GM21423 (cell line): ENCODE results near the gene NBDY.

Source experiments
- ATAC-seq: cut with Tn5 transposase; IDR thresholded peaks from one replicate; pipeline ENCODE4 v1.9.1; 2021; ENCODE audit warnings: mild to moderate bottlenecking, moderate library complexity; ENCODE audit not compliant: unreplicated experiment

NBDY gene

GRCh38 chrX:56784666-56785065 is 55.6 kb downstream of the NBDY start:
- no peak for ATAC-seq

GRCh38 chrX:56785442-56785841 is 56.4 kb downstream of the NBDY start:
- ATAC-seq = no peak

DNA sequence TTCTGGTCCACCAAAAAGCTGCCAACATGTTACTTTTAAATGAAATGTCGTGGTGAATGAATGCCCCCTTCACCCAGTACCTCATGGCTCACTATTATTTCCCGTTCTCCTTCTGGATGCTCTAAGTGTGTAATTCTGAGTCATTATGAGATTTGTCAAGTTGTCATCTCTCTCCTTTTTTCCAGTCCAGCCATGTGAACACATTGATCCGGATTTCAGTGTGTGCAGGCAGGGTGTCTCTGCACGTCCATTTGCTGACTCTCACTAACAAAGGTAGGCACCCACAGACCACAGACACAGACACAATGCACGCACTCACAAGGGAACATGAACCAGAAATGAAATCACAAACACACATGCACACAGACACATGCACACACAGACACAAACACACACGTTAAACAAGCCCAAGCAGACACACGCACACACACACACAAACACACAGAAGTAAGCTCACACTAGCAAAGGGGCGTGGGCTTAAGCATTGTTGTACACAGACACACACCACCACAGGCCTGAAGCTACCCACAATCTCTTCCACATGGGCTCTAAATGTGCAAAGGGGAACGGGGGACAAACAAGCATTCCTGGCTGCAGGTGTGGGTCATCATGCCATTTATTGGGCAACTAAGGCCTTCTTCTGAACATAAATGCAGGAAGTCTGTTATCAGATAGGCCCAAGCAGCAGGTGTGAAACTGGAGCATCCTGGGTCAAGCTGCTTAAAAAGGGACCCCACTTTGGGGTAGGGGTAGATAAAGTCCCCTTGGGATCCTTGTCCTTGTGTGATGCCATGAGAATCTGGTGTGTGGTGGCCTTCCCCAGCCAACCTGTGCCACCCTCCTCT is 58.1 kb downstream of the NBDY start:
- no peak for ATAC-seq

GRCh38 chrX:56787734-56788152 is 58.7 kb downstream of the NBDY start:
- no peak for ATAC-seq

- no peak for ATAC-seq
Measured at GRCh38 chrX:56788229-56788628, 59.2 kb downstream of the NBDY start.

- no peak for ATAC-seq
Measured at GRCh38 chrX:56788717-56789122, 59.7 kb downstream of the NBDY start.

GRCh38 chrX:56789518-56790070 is 60.6 kb downstream of the NBDY start:
- no peak for ATAC-seq

- ATAC-seq = no peak
Measured at GRCh38 chrX:56790778-56791177, 61.7 kb downstream of the NBDY start.

GRCh38 chrX:56791456-56791855 is 62.4 kb downstream of the NBDY start:
- ATAC-seq = no peak

GRCh38 chrX:56792270-56793111 is 63.4 kb downstream of the NBDY start:
- ATAC-seq = no peak

GRCh38 chrX:56793112-56793430 is 64.0 kb downstream of the NBDY start:
- no peak for ATAC-seq

DNA sequence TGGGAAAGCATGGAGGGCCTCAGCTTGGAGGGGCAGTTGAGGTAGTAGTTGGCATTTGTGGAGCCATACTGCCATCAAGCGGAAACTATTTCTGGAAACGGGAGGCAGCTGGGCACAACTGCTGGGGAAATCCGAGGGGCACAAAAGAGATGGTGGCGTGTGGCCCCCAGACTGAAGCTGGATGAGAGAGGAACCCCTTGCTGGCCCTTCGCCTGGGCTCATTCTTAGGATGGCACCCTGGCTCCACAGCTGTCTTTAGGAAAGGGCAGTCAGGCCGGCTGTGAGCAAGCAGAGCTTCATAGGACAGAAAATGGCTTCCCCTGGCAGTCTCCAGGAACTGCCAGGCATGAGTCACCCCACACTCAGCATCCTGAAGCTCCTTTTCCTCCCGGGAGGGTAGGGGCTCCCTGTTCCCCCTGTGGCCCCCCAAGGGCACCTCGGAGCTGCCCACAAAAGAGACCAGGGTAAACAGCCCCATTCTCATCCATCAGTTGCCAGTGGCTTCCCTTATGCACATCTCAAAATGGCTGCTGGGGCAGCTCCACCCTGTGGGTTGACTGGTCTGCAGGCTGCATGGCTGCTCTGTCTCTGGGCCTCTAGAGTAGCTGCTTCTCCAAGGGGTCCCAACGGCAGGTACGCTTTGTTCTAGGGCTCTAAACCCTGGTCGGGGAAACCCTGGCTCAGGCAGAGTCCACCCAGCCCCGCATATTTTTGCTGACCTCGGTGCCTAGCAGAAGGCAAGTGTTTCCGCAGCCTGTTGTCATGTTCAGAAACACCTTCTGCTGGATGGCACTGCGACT is 64.7 kb downstream of the NBDY start:
- no peak for ATAC-seq

GRCh38 chrX:56794404-56795230 is 65.6 kb downstream of the NBDY start:
- ATAC-seq = no peak

- ATAC-seq = no peak
Measured at GRCh38 chrX:56795309-56795868, 66.3 kb downstream of the NBDY start.

GRCh38 chrX:56796641-56797395 is 67.8 kb downstream of the NBDY start:
- ATAC-seq = no peak

DNA sequence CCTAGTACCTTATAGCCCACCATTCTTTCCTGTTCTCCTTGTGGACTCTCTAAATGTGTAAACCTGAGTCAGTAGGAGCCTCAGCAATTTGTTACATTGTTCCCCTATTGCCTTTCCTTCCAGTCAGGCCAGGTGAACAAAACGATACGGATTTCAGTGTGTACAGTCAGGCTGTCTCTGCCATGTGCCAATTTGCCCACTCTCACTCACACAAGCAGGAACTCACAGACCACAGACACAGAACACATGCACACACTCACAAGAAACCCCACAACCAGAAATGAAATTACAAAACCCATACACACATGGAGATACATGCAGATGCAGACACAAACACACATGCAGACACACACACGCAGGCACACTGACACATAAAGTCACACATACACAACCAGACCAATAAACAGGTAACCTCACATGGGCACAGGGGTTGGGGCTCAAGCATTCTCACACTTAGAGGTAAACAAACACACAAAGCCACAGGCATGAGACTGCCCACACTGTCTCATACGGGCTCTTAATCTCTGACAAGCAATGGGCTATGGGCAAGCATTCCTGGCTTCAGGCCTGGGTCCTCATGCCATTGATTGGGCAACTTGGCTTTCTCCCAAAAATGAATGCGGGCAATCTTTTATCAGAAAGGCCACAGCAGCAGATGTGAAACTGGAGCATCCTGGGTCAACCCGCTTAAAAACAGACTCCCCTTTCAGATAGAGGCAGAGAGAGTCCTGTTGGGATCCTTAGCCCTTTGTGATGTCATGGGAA is 68.7 kb downstream of the NBDY start:
- ATAC-seq = no peak

DNA sequence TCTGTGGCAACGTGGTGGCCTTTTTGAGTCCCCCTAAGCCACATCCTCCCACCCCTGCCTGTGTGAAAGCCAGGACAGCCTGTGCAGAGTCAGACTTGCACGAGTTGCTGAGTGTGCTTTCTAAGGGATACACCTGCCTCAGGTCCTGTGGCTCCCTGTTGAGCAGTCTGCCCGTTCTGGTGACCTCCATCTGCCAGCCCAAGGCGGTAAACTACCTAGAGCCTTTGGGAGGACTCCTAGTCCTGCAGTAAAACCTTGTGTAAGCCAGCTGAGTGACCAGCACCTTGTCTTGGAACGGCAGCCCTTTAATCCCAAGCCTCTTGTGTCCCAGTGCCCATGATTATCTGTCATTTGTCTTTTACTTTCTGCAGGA is 69.3 kb downstream of the NBDY start:
- no peak for ATAC-seq
